ENCODE measurements around the gene COMMD9.

- TF ChIP-seq RBAK (tag by site-specific recombination; IDR thresholded peaks at IDR 0.05) (no peak), ZFP41 (tag by site-specific recombination; IDR thresholded peaks at IDR 0.05; ENCODE audit: borderline replicate concordance) (no peak), CTCF (tag by site-specific recombination; IDR thresholded peaks at IDR 0.05) (no peak), ZNF202 (tag by site-specific recombination; IDR thresholded peaks at IDR 0.05; ENCODE audit: borderline replicate concordance) (no peak), ZNF645 (tag by site-specific recombination; IDR thresholded peaks at IDR 0.05) (no peak), YY2 (tag by site-specific recombination; IDR thresholded peaks at IDR 0.05) (no peak), ZNF777 (tag by site-specific recombination; IDR thresholded peaks at IDR 0.05; ENCODE audit: borderline replicate concordance) (no peak), TRIM28 (IDR thresholded peaks at IDR 0.05; ENCODE audit: borderline replicate concordance, low read length) (no peak), KLF1 (tag by site-specific recombination; IDR thresholded peaks at IDR 0.05) (no peak), ZNF24 (tag by site-specific recombination; IDR thresholded peaks at IDR 0.05) (no peak), ZNF10 (tag by site-specific recombination; IDR thresholded peaks at IDR 0.05) (no peak), ZNF274 (IDR thresholded peaks at IDR 0.05; ENCODE audit: low read length) (no peak), ZNF274 (tag by site-specific recombination; IDR thresholded peaks at IDR 0.05; ENCODE audit: borderline replicate concordance) (no peak), ZNF510 (tag by site-specific recombination; IDR thresholded peaks at IDR 0.05; ENCODE audit: insufficient replicate concordance) (no peak), ZNF513 (tag by site-specific recombination; IDR thresholded peaks at IDR 0.05) (no peak)
Observed at GRCh38 chr11:36300650-36301049, 11.4 kb upstream of the COMMD9 start.
